ENCODE results near the gene PUS10. TPM values are rescaled to one million over a fixed set of nuclear protein-coding genes. Genes with fewer than 3 reads are reported as not detected.
A peak's percentile ranks its signal among the peaks of the same experiment; 100 is the strongest.
"Not testable (repeated sequence)": the region's sequence is repeated elsewhere in the genome, so short reads cannot be mapped to it uniquely, and the experiment has no call there.

Gene PUS10
- polyA plus RNA-seq, 2 of the 4 experiments (the other 2 are of a cell fraction): 3.3 to 9.3 TPM

- POLR2A ChIA-PET: not testable (repeated sequence)
- peaks cover 39% of the 10 kb centered on the region for H3K9me3 ChIP-seq
- WGBS (ENCODE audit: missing lambda C conversion rate): 91% methylated on average over 9 of the region's 9 CpGs
These were observed 16.5 kb upstream of the PUS10 start for GRCh38 chr2:61034592-61034991.

GRCh38 chr2:61029533-61029932 is 11.5 kb upstream of the PUS10 start:
- Histone ChIP-seq H3K27ac (no peak overlapping the region), H3K4me3 (no peak overlapping the region), H3K9me3 (peaks cover 6% of the 10 kb centered on the region), H3K4me1 (no peaks in the 10 kb centered on the region), H3K4me2 (no peak overlapping the region)
- ATAC-seq (no peak), DNase-seq (ENCODE audit: low read depth in 1 of 2, low spot score in 1 of 2) (no peak), FAIRE-seq (no peak)
- TF ChIP-seq EHMT2 (IDR thresholded peaks at IDR 0.05; ENCODE audit: low read depth) (no peak), SMC3 (IDR thresholded peaks at IDR 0.05) (no peak), FOSL2 (IDR thresholded peaks at IDR 0.05) (no peak), FOSL2 (CRISPR knock-in tag; IDR thresholded peaks at IDR 0.05) (no peak), BHLHE40 (IDR thresholded peaks at IDR 0.05; ENCODE audit: low read depth, low read length) (no peak), RARB (CRISPR knock-in tag; IDR thresholded peaks at IDR 0.05) (no peak), EHF (CRISPR knock-in tag; IDR thresholded peaks at IDR 0.05) (no peak), ZSCAN20 (CRISPR knock-in tag; IDR thresholded peaks at IDR 0.05) (no peak), HEYL (CRISPR knock-in tag; IDR thresholded peaks at IDR 0.05) (no peak), NR3C1 (IDR thresholded peaks at IDR 0.05) (no peak), CHD4 (IDR thresholded peaks at IDR 0.05; ENCODE audit: borderline replicate concordance) (no peak), RAD21 (conservative IDR thresholded peaks at IDR 0.05 in 1 of 2, IDR thresholded peaks at IDR 0.05 in 1 of 2) (no peak), RNF2 (IDR thresholded peaks at IDR 0.05; ENCODE audit: borderline replicate concordance, low read depth) (no peak), CEBPB (IDR thresholded peaks at IDR 0.05) (no peak), KDM1A (IDR thresholded peaks at IDR 0.05; ENCODE audit: low read depth) (no peak), JUN (IDR thresholded peaks at IDR 0.05) (no peak)
- TF ChIP-seq, protein P1, sequence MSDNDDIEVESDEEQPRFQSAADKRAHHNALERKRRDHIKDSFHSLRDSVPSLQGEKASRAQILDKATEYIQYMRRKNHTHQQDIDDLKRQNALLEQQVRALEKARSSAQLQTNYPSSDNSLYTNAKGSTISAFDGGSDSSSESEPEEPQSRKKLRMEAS (IDR thresholded peaks at IDR 0.05): no peak
- TF ChIP-seq, protein P2, sequence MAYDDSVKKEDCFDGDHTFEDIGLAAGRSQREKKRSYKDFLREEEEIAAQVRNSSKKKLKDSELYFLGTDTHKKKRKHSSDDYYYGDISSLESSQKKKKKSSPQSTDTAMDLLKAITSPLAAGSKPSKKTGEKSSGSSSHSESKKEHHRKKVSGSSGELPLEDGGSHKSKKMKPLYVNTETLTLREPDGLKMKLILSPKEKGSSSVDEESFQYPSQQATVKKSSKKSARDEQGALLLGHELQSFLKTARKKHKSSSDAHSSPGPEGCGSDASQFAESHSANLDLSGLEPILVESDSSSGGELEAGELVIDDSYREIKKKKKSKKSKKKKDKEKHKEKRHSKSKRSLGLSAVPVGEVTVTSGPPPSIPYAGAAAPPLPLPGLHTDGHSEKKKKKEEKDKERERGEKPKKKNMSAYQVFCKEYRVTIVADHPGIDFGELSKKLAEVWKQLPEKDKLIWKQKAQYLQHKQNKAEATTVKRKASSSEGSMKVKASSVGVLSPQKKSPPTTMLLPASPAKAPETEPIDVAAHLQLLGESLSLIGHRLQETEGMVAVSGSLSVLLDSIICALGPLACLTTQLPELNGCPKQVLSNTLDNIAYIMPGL (CRISPR knock-in tag; IDR thresholded peaks at IDR 0.05; ENCODE audit: borderline replicate concordance): no peak
- 95% methylated on average over 3 of the region's 3 CpGs for WGBS (ENCODE audit: missing lambda C conversion rate)
- POLR2A ChIA-PET: no interaction called here
- CTCF ChIA-PET: no interaction called here

More at GRCh38 chr2:61034592-61034991, 16.5 kb upstream of the PUS10 start:
- CTCF ChIA-PET; H3K4me1 ChIP-seq; ATAC-seq; H3K4me2 ChIP-seq; DNase-seq (ENCODE audit: low read depth in 1 of 2, low spot score in 1 of 2); H3K27ac ChIP-seq; H3K4me3 ChIP-seq; FAIRE-seq: not testable (repeated sequence)

DNA sequence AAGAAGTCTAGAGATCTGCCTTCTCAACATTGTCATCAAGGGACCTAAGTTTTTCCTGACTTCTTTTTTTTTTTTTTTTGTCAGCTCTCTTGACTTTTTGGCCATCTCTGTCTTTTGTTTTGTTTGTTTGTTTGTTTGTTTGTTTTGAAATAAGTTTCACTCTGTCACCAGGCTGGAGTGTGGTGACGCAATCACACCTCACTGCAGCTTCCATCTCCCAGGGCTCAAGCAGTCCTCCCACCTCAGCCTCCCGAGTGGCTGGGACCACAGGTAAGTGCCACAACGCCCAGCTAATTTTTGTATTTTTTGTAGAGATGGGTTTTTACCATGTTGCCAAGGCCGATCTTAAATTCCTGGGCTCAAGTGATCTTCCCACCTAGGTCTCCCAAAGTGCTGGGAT is 5.6 kb upstream of the PUS10 start:
- FAIRE-seq (no peak), DNase-seq (ENCODE audit: low read depth in 1 of 2, low spot score in 1 of 2) (no peak), ATAC-seq (no peak)
- Histone ChIP-seq H3K4me3 (no peak overlapping the region), H3K4me1 (peaks cover 15% of the 10 kb centered on the region; the same call in 2 of the 3 replicates), H3K27ac (no peak overlapping the region), H3K9me3 (peaks cover 11% of the 10 kb centered on the region), H3K4me2 (no peak overlapping the region)
- ChIA-PET CTCF (interaction anchor here (1.1 kb wide), 1 partner anchor 42 kb away, joined by 3 read pairs; the partner anchor contains the start of gene SANBR), POLR2A (no interaction called here)
- WGBS (ENCODE audit: missing lambda C conversion rate): 88% methylated on average over 4 of the region's 4 CpGs
- no peak for TF ChIP-seq HOXA7 (CRISPR knock-in tag; IDR thresholded peaks at IDR 0.05)
- TF ChIP-seq CEBPB (IDR thresholded peaks at IDR 0.05): peak; percentile 57 to 73; a peak in 3 of 4 replicates

DNA sequence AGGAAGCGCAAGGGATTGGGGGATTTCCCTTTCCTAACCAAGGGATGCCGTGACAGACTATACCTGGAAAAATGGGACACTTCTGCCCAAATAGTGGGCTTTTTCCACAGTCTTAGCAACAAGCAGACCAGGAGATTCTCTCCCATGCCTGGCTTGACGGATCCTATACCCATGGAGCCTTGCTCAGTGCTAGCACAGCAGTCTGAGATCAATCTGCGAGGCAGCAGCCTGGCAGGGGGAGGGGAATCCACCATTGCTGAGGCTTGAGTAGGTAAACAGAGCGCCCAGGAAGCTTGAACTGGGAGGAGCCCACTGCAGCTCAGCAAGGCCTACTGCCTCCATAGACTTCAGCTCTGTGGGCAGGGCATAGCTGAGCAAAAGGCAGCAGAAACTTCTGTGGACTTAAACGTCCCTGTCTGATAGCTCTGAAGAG is 3.2 kb upstream of the PUS10 start:
- Histone ChIP-seq H3K9me3 (peaks cover 11% of the 10 kb centered on the region), H3K27ac (no peak overlapping the region), H3K4me2 (no peak overlapping the region), H3K4me3 (no peak overlapping the region), H3K4me1 (peaks cover 15% of the 10 kb centered on the region; the same call in 2 of the 3 replicates)
- CTCF ChIA-PET: interaction anchor here (0.7 to 1.9 kb wide), 3 partner anchors 11 to 153 kb away, joined by 3 to 4 read pairs (median 3); no protein-coding TSS in a partner anchor
- TF ChIP-seq RCOR1 (IDR thresholded peaks at IDR 0.05; ENCODE audit: low read depth, low read length) (no peak), RNF2 (IDR thresholded peaks at IDR 0.05; ENCODE audit: borderline replicate concordance, low read depth) (no peak), CBX2 (IDR thresholded peaks at IDR 0.05; ENCODE audit: borderline replicate concordance, low read depth) (no peak), SMC3 (IDR thresholded peaks at IDR 0.05) (no peak), ZSCAN20 (CRISPR knock-in tag; IDR thresholded peaks at IDR 0.05) (no peak), MAFK (IDR thresholded peaks at IDR 0.05; ENCODE audit: partially characterized antibody) (no peak)
- TF ChIP-seq, protein P2 (CRISPR knock-in tag; IDR thresholded peaks at IDR 0.05; ENCODE audit: borderline replicate concordance): no peak
- TF ChIP-seq, protein P3, sequence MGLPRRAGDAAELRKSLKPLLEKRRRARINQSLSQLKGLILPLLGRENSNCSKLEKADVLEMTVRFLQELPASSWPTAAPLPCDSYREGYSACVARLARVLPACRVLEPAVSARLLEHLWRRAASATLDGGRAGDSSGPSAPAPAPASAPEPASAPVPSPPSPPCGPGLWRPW (IDR thresholded peaks at IDR 0.05): no peak
- TF ChIP-seq, protein P4, sequence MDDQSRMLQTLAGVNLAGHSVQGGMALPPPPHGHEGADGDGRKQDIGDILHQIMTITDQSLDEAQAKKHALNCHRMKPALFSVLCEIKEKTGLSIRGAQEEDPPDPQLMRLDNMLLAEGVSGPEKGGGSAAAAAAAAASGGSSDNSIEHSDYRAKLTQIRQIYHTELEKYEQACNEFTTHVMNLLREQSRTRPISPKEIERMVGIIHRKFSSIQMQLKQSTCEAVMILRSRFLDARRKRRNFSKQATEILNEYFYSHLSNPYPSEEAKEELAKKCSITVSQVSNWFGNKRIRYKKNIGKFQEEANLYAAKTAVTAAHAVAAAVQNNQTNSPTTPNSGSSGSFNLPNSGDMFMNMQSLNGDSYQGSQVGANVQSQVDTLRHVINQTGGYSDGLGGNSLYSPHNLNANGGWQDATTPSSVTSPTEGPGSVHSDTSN (IDR thresholded peaks at IDR 0.05): no peak
- WGBS (ENCODE audit: missing lambda C conversion rate): 86% methylated on average over 6 of the region's 6 CpGs
- FAIRE-seq: no peak
- no peak for DNase-seq (ENCODE audit: low read depth in 1 of 2, low spot score in 1 of 2)
- ATAC-seq: no peak
- POLR2A ChIA-PET: no interaction called here

Data from A549 (cell line).